ENCODE measurements around the gene TMEM240.

- TF ChIP-seq CTCF (IDR thresholded peaks at IDR 0.05; ENCODE audit: low read depth, low read length, poor library complexity, severe bottlenecking) (no peak), EZH2phosphoT487 (IDR thresholded peaks at IDR 0.05; ENCODE audit: borderline replicate concordance, low read length) (no peak)
These were observed 4.1 kb downstream of the TMEM240 start for GRCh38 chr1:1536019-1536937.

Data from DOHH2 (cell line).